Measurements from ENCODE around the gene RAB28. TPM values are rescaled to one million over a fixed set of nuclear protein-coding genes. Genes with fewer than 3 reads are reported as not detected.

The RAB28 gene
- total RNA-seq, 4 donors from 2014 or later, result 3.9 to 8.0 (median 6.7) TPM

DNA sequence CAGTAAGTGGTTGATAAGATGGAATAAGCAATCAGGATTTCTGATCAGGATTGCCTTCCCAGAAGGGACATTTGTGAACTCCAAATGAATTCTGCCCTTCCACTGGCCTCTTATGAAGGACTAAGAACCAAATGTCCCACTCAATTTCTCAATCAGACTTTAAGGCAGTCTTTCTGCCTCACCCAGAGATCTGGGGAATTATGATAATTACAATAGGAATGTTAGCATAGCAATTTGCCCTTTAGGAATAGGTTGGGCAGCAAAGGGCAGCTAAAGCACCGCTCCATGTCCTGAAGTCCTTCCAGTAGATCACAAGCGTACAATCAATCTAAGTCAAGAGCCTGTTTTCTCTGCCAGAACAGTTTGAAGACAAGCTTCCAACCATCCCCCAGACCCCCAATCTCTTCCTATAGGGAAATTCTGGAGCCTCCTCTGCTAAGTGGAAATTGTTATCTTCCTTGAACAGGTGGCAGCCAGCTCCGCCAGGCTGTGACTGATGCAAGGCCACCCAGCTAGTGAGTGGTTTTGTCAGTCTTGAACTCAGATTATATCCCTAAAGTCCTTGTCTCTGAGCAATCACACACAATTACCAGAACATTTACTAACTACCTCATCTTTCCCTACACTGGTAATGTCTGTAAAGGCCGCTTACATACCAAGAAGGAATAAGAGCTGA, 41.6 kb upstream of the RAB28 start:
- DNase-seq (no peak), ATAC-seq (no peak)
- no peak overlapping the region for H3K4me3 ChIP-seq
- peaks cover 91 to 100% (median 98%) of the 10 kb centered on the region in 3 donors for H3K27me3 ChIP-seq
- no peaks in the 10 kb centered on the region for H3K36me3 ChIP-seq
- H3K4me1 ChIP-seq, result peaks cover 0 to 12% of the 10 kb centered on the region in 2 donors
- H3K9me3 ChIP-seq, result peaks cover 0 to 14% (median 3%) of the 10 kb centered on the region in 3 donors
- H3K27ac ChIP-seq, result no peak overlapping the region
- TF ChIP-seq, protein P1, sequence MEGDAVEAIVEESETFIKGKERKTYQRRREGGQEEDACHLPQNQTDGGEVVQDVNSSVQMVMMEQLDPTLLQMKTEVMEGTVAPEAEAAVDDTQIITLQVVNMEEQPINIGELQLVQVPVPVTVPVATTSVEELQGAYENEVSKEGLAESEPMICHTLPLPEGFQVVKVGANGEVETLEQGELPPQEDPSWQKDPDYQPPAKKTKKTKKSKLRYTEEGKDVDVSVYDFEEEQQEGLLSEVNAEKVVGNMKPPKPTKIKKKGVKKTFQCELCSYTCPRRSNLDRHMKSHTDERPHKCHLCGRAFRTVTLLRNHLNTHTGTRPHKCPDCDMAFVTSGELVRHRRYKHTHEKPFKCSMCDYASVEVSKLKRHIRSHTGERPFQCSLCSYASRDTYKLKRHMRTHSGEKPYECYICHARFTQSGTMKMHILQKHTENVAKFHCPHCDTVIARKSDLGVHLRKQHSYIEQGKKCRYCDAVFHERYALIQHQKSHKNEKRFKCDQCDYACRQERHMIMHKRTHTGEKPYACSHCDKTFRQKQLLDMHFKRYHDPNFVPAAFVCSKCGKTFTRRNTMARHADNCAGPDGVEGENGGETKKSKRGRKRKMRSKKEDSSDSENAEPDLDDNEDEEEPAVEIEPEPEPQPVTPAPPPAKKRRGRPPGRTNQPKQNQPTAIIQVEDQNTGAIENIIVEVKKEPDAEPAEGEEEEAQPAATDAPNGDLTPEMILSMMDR (IDR thresholded peaks at IDR 0.05 in 4 of 5, conservative IDR thresholded peaks at IDR 0.05 in 1 of 5), result no peak
- TF ChIP-seq POLR2A (IDR thresholded peaks at IDR 0.05), result no peak
- in situ Hi-C loops (cut with MboI; ENCODE audit: low sequenced_read_pairs in 4 of 4) (loop anchor here in 1 of 4 donors (25.0 kb wide), 1 partner anchor 788 kb away; no protein-coding TSS in a partner anchor), intact Hi-C loops (cut with DNase I; ENCODE audit: low total_unique reads) (no loop called here)

DNA sequence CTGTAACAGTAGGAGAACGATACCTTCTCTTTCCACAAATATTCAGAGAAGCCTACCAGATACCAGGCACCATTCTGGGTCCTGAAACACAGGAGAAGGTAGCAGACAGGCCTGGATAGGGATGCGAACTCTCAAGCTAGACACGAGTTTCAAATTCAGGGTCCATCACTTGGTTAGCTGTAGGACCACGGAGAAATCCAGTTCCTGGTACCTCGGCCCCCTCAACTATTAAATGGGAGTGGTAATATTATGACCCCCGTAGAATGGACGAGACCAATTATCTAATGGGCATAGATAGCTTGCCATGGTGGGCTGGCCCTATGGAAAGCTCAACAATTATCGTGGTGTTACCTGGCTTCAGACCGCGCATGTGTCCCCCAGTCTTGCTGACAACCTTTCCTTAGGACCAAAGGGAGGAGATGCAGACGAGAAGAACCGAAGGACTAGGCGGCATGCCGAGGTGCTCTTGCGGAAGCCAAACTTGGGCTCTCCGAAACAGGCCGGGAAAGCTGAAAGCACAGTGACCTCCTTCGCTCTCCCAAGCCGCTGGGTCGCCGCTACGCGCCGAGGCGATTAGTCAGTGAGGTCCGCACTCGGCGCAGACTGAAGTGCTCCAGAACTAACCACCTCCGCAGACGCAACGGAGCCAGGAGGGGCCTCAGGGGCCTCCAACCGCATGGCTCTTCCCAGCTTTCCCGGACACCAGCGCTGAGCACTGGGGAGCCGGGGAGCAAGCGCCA, 40.5 kb upstream of the RAB28 start:
- in situ Hi-C loops (cut with MboI; ENCODE audit: low sequenced_read_pairs in 4 of 4) (loop anchor here in 1 of 4 donors (25.0 kb wide), 1 partner anchor 787 kb away; no protein-coding TSS in a partner anchor), intact Hi-C loops (cut with DNase I; ENCODE audit: low total_unique reads) (no loop called here)
- Histone ChIP-seq H3K36me3 (no peaks in the 10 kb centered on the region), H3K4me3 (peak overlapping the region in 1 of 4 donors; percentile 17), H3K4me1 (peaks cover 0 to 12% of the 10 kb centered on the region in 2 donors), H3K27me3 (peaks cover 89 to 94% (median 89%) of the 10 kb centered on the region in 3 donors), H3K27ac (no peak overlapping the region), H3K9me3 (peaks cover 0 to 14% (median 3%) of the 10 kb centered on the region in 3 donors)
- no peak for ATAC-seq
- no peak for DNase-seq
- TF ChIP-seq, protein P1 (IDR thresholded peaks at IDR 0.05 in 4 of 5, conservative IDR thresholded peaks at IDR 0.05 in 1 of 5), result no peak
- TF ChIP-seq POLR2A (IDR thresholded peaks at IDR 0.05), result no peak

DNA sequence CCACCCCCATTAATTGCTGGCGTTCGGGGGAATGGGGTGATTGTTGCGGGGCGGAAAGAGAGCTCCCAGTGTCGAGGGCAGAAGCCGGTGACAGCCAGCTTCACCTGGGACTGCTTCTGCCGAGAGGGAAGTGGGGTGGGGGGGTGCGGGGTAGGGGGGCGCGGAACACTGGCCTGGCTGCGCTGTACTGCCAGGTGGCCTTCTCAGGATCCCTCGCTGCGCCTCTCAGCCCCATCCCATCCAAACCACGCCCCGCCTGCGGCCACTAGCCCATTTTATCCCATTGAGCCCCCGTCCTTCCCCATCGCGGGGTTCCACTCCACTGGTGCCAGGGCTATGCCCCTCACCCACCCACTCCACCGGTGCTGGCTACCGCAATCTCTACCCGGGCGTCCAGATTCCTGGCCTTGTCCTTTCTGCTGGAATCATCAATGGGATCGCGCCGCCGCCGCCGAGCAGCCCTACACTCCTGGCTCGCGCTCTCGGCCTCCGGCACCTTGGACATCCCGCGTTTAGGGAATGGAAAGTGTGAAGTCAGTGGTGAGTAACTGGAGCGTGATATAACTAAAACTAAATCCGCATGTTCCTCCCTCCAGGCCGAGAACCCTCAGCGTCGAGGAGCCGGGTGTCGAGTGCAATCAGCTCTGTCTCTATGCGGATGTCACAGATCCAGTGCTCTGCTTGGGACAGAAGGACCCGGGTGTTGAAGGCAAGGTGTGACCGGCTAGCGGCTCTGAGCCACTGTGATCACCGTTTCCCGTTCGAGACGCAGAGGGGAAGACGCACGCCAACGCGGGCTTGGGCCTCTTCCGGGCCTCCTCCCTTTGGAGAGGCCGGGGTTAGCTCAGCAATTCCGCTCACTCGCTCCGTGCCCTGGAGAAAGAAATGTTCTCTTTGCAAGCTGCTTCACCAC, 39.7 kb upstream of the RAB28 start:
- ATAC-seq (no peak), DNase-seq (no peak)
- in situ Hi-C loops (cut with MboI; ENCODE audit: low sequenced_read_pairs in 4 of 4) (no loop called here), intact Hi-C loops (cut with DNase I; ENCODE audit: low total_unique reads) (no loop called here)
- Histone ChIP-seq H3K36me3 (no peaks in the 10 kb centered on the region), H3K4me1 (peaks cover 0 to 12% of the 10 kb centered on the region in 2 donors), H3K4me3 (peak overlapping the region in 1 of 4 donors; percentile 17), H3K27ac (no peak overlapping the region), H3K27me3 (peaks cover 81 to 86% (median 84%) of the 10 kb centered on the region in 3 donors), H3K9me3 (peaks cover 0 to 14% (median 3%) of the 10 kb centered on the region in 3 donors)
- TF ChIP-seq, protein P1 (IDR thresholded peaks at IDR 0.05 in 4 of 5, conservative IDR thresholded peaks at IDR 0.05 in 1 of 5), result no peak
- TF ChIP-seq POLR2A (IDR thresholded peaks at IDR 0.05), result no peak

DNA sequence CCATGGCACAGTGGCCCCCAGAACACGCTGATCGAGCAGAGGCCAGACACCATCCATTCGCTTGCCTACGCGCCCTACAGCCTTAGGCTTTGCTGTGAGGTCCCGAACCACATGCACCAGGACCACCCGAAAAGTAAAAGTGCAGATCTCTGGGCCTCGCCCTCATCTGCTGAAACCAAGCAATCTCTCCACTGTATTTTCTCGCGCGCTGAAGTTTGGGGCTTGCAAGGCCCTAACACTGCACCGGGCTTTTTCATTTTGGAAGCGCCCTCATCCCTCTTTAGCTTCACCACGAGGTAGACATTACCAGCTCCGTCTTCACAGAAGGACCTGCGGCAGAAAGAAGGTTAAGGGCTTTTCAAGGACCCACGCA, 39.0 kb upstream of the RAB28 start:
- no peak for TF ChIP-seq POLR2A (IDR thresholded peaks at IDR 0.05)
- TF ChIP-seq, protein P1 (IDR thresholded peaks at IDR 0.05 in 4 of 5, conservative IDR thresholded peaks at IDR 0.05 in 1 of 5), result no peak
- Histone ChIP-seq H3K4me1 (peaks cover 0 to 12% of the 10 kb centered on the region in 2 donors), H3K36me3 (no peaks in the 10 kb centered on the region), H3K4me3 (no peak overlapping the region), H3K27ac (no peak overlapping the region), H3K27me3 (peaks cover 73 to 81% (median 79%) of the 10 kb centered on the region in 3 donors), H3K9me3 (peaks cover 0 to 14% (median 3%) of the 10 kb centered on the region in 3 donors)
- DNase-seq, result no peak
- intact Hi-C loops (cut with DNase I; ENCODE audit: low total_unique reads) (no loop called here), in situ Hi-C loops (cut with MboI; ENCODE audit: low sequenced_read_pairs in 4 of 4) (no loop called here)
- ATAC-seq, result no peak

All from gastrocnemius medialis (tissue), 4 donors.